CD4-positive, alpha-beta T cell treated with Interleukin-6 at 100 ng/mL for 8 hours (primary cell): Measurements from ENCODE around the gene ERAP2.

Experiments
- DNase-seq: peaks from one replicate; pipeline ENCODE4 v3.0.0-alpha.2; 2020; ENCODE audit warnings: mixed read lengths, low spot score

Gene ERAP2

GRCh38 chr5:96932026-96932425 is 55.7 kb downstream of the ERAP2 start:
- no peak for DNase-seq

GRCh38 chr5:96933764-96934707 is 57.7 kb downstream of the ERAP2 start:
- no peak for DNase-seq

- peak; percentile 96 for DNase-seq
Observed at GRCh38 chr5:96934708-96935558, 58.6 kb downstream of the ERAP2 start.

- peak; percentile 96 for DNase-seq
Observed at GRCh38 chr5:96935559-96936430, 59.5 kb downstream of the ERAP2 start, which contains the start of gene LNPEP. Gene LNPEP (plus strand): TSS chr5:96936080. CDS start chr5:96936156, 76 bp downstream.

- peak; percentile 52 for DNase-seq
Observed at GRCh38 chr5:96936431-96937320, 60.4 kb downstream of the ERAP2 start.

- no peak for DNase-seq
Observed at GRCh38 chr5:96940586-96940985, 64.3 kb downstream of the ERAP2 start.

GRCh38 chr5:96941140-96941539 is 64.8 kb downstream of the ERAP2 start:
- DNase-seq, result no peak

GRCh38 chr5:96942078-96942477 is 65.8 kb downstream of the ERAP2 start:
- no peak for DNase-seq

- no peak for DNase-seq
Observed at GRCh38 chr5:96942911-96943310, 66.6 kb downstream of the ERAP2 start.

GRCh38 chr5:96943799-96944198 is 67.5 kb downstream of the ERAP2 start:
- no peak for DNase-seq

GRCh38 chr5:96945144-96945897 is 69.0 kb downstream of the ERAP2 start:
- DNase-seq, result no peak

- no peak for DNase-seq
Observed at GRCh38 chr5:96946381-96946780, 70.1 kb downstream of the ERAP2 start.

- no peak for DNase-seq
Observed at GRCh38 chr5:96952118-96952750, 75.9 kb downstream of the ERAP2 start.

- no peak for DNase-seq
Observed at GRCh38 chr5:96952974-96953730, 76.9 kb downstream of the ERAP2 start.

GRCh38 chr5:96957254-96958049 is 81.2 kb downstream of the ERAP2 start:
- no peak for DNase-seq

GRCh38 chr5:96958977-96959376 is 82.7 kb downstream of the ERAP2 start:
- DNase-seq, result no peak

GRCh38 chr5:96961053-96961452 is 84.8 kb downstream of the ERAP2 start:
- DNase-seq, result peak; percentile 61

- peak; percentile 19 for DNase-seq
Observed at GRCh38 chr5:96962540-96962991, 86.3 kb downstream of the ERAP2 start.
